Measurements from ENCODE around the gene ZNF607. TPM values are rescaled to one million over a fixed set of nuclear protein-coding genes. Genes with fewer than 3 reads are reported as not detected.
A peak's percentile ranks its signal among the peaks of the same experiment; 100 is the strongest.

The ZNF607 gene
- total and polyA plus RNA-seq, 2 donors (not counting 1 experiment from before 2014, with no cell fraction given): 2.5 to 6.9 TPM

DNA sequence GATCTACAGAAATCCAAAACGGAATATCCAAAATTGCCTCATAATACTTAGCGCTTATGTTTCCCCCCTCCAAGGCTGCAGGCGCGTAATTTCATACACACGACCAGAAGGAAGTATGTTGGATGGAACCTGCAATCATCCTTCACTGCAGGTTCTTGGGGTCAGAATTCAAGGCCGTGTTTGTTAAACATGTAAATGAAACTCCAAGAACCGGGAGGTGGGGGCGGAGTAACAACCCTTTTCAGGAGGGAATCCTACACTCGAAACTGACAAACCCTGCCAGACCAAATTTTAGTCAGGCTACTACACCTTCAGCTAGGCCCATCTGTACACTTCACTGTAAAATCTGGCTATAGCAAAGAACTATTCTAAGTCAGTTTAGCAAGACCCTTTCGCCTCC, 1.3 kb downstream of the ZNF607 start:
- H3K79me2 ChIP-seq (ENCODE audit: control insufficient read depth, insufficient read depth, low read length): peaks cover 5% of the 10 kb centered on the region
- no peaks in the 10 kb centered on the region for H3K9me3 ChIP-seq (ENCODE audit: control insufficient read depth, insufficient read depth, low read depth, low read length)
- H3K36me3 ChIP-seq (ENCODE audit: control insufficient read depth, insufficient read depth, low read length): no peaks in the 10 kb centered on the region
- peak overlapping the region; percentile 49 for H2AFZ ChIP-seq (ENCODE audit: low read length)
- no peaks in the 10 kb centered on the region for H3K27me3 ChIP-seq (ENCODE audit: control insufficient read depth, insufficient read depth, low read length)
- peak overlapping the region; percentile 90 to 97 (median 94) for H3K4me3 ChIP-seq (replicated peaks in 1 of 4; ENCODE audit: control extremely low read depth in 1 of 4, insufficient read depth in 1 of 4, low read depth in 3 of 4, low read length in 4 of 4)
- peak overlapping the region; percentile 80 for H3K4me2 ChIP-seq (ENCODE audit: extremely low read depth, insufficient read depth, low read length)
- H3K4me1 ChIP-seq (ENCODE audit: control insufficient read depth, extremely low read depth, insufficient read depth, low read length): no peaks in the 10 kb centered on the region
- TF ChIP-seq EZH2 (IDR thresholded peaks at IDR 0.05; ENCODE audit: low read length, missing control alignments): no peak
- TF ChIP-seq, protein P1, sequence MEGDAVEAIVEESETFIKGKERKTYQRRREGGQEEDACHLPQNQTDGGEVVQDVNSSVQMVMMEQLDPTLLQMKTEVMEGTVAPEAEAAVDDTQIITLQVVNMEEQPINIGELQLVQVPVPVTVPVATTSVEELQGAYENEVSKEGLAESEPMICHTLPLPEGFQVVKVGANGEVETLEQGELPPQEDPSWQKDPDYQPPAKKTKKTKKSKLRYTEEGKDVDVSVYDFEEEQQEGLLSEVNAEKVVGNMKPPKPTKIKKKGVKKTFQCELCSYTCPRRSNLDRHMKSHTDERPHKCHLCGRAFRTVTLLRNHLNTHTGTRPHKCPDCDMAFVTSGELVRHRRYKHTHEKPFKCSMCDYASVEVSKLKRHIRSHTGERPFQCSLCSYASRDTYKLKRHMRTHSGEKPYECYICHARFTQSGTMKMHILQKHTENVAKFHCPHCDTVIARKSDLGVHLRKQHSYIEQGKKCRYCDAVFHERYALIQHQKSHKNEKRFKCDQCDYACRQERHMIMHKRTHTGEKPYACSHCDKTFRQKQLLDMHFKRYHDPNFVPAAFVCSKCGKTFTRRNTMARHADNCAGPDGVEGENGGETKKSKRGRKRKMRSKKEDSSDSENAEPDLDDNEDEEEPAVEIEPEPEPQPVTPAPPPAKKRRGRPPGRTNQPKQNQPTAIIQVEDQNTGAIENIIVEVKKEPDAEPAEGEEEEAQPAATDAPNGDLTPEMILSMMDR (conservative IDR thresholded peaks at IDR 0.05 in 1 of 2, IDR thresholded peaks at IDR 0.05 in 1 of 2; ENCODE audit: low read depth in 1 of 2, low read length in 2 of 2): no peak
- H4K20me1 ChIP-seq (ENCODE audit: control insufficient read depth, extremely low read depth, insufficient read depth, low read length): no peaks in the 10 kb centered on the region
- no peak for DNase-seq (ENCODE audit: low read depth in 2 of 2)
- no peak overlapping the region for H3K27ac ChIP-seq (ENCODE audit: insufficient read depth, low read length)
- no peak overlapping the region for H3K9ac ChIP-seq (ENCODE audit: insufficient read depth, low read length)

DNA sequence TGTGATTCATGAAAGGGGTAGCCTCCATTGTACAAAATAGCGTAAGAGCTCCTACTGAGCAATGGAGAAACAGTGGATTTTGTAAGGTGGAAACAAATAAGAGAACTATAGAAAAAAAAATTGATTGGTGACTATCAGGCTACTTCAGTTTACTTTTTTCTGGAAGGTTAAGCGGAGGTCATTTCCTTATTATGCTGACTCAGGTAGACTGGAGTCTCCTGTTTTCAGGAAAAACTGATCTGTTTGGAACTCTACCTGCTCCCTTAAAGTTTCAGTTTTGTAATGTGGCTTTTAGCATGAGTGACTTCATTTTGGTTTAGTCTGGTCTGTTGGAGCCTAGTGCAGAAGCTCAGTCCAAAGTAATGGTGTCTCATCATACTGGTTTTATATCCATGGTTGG, 3.4 kb downstream of the ZNF607 start:
- H3K27me3 ChIP-seq (ENCODE audit: control insufficient read depth, insufficient read depth, low read length): no peaks in the 10 kb centered on the region
- H2AFZ ChIP-seq (ENCODE audit: low read length): no peak overlapping the region
- H3K4me1 ChIP-seq (ENCODE audit: control insufficient read depth, extremely low read depth, insufficient read depth, low read length): no peaks in the 10 kb centered on the region
- H3K27ac ChIP-seq (ENCODE audit: insufficient read depth, low read length): no peak overlapping the region
- no peaks in the 10 kb centered on the region for H4K20me1 ChIP-seq (ENCODE audit: control insufficient read depth, extremely low read depth, insufficient read depth, low read length)
- TF ChIP-seq, protein P1 (conservative IDR thresholded peaks at IDR 0.05 in 1 of 2, IDR thresholded peaks at IDR 0.05 in 1 of 2; ENCODE audit: low read depth in 1 of 2, low read length in 2 of 2): no peak
- no peak for TF ChIP-seq EZH2 (IDR thresholded peaks at IDR 0.05; ENCODE audit: low read length, missing control alignments)
- no peak overlapping the region for H3K9ac ChIP-seq (ENCODE audit: insufficient read depth, low read length)
- DNase-seq (ENCODE audit: low read depth in 2 of 2): no peak
- H3K4me2 ChIP-seq (ENCODE audit: extremely low read depth, insufficient read depth, low read length): no peak overlapping the region
- H3K79me2 ChIP-seq (ENCODE audit: control insufficient read depth, insufficient read depth, low read length): peaks cover 5% of the 10 kb centered on the region
- no peaks in the 10 kb centered on the region for H3K36me3 ChIP-seq (ENCODE audit: control insufficient read depth, insufficient read depth, low read length)
- no peaks in the 10 kb centered on the region for H3K9me3 ChIP-seq (ENCODE audit: control insufficient read depth, insufficient read depth, low read depth, low read length)
- no peak overlapping the region for H3K4me3 ChIP-seq (replicated peaks in 1 of 4; ENCODE audit: control extremely low read depth in 1 of 4, insufficient read depth in 1 of 4, low read depth in 3 of 4, low read length in 4 of 4)

DNA sequence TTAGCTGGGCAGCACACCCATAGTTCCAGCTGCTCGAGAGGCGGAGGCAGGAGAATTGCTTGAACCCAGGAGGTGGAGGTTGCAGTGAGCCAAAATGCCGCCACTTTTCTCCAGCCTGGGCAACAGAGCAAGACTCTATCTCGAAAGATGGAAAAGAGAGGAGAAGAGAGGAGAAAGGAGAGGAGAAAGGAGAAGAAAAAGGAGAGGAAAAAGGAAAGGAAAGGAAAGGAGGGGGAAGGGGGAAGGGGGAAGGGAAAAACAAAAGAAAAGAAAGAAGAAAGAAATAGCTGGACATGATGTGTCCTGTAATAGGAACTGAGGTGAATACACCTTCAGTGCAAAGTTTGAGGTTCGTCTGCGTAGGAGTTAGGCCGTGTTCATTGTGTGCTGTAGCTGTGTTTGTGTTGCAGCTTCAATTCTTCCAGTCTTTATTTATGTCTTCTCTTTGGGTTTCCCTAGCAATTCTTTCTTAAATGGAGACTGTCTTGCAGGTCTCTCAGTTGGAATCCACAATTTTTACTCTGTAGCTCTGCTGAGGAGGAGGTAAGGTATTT, 13.4 kb downstream of the ZNF607 start:
- Histone ChIP-seq H3K4me1 (ENCODE audit: control insufficient read depth, extremely low read depth, insufficient read depth, low read length) (no peaks in the 10 kb centered on the region), H3K9ac (ENCODE audit: insufficient read depth, low read length) (no peak overlapping the region), H3K9me3 (ENCODE audit: control insufficient read depth, insufficient read depth, low read depth, low read length) (no peaks in the 10 kb centered on the region), H3K79me2 (ENCODE audit: control insufficient read depth, insufficient read depth, low read length) (no peaks in the 10 kb centered on the region), H2AFZ (ENCODE audit: low read length) (no peak overlapping the region), H3K27ac (ENCODE audit: insufficient read depth, low read length) (no peak overlapping the region), H3K4me3 (replicated peaks in 1 of 4; ENCODE audit: control extremely low read depth in 1 of 4, insufficient read depth in 1 of 4, low read depth in 3 of 4, low read length in 4 of 4) (no peak overlapping the region), H3K27me3 (ENCODE audit: control insufficient read depth, insufficient read depth, low read length) (no peaks in the 10 kb centered on the region), H3K4me2 (ENCODE audit: extremely low read depth, insufficient read depth, low read length) (no peak overlapping the region), H3K36me3 (ENCODE audit: control insufficient read depth, insufficient read depth, low read length) (no peaks in the 10 kb centered on the region), H4K20me1 (ENCODE audit: control insufficient read depth, extremely low read depth, insufficient read depth, low read length) (no peaks in the 10 kb centered on the region)
- DNase-seq (ENCODE audit: low read depth in 2 of 2): no peak
- TF ChIP-seq EZH2 (IDR thresholded peaks at IDR 0.05; ENCODE audit: low read length, missing control alignments): no peak
- TF ChIP-seq, protein P1 (conservative IDR thresholded peaks at IDR 0.05 in 1 of 2, IDR thresholded peaks at IDR 0.05 in 1 of 2; ENCODE audit: low read depth in 1 of 2, low read length in 2 of 2): no peak

All from fibroblast of lung (primary cell).